Osteoblast (primary cell): ENCODE measurements around the gene MAP1S. TPM values are rescaled to one million over a fixed set of nuclear protein-coding genes. Genes with fewer than 3 reads are reported as not detected.

ENCODE experiments used
- DNase-seq: peaks from one replicate; pipeline ENCODE4 v3.0.0; 2011; ENCODE audit warnings: low spot score, mixed read lengths; ENCODE audit not compliant: insufficient read length; ENCODE audit errors: missing footprints
- H2AFZ ChIP-seq: 2 replicates; pipeline ENCODE4 v1.6.0; 2011; ENCODE audit warnings: mild to moderate bottlenecking, low read length
- H3K27ac ChIP-seq: 2 replicates; pipeline ENCODE4 v1.5.1; 2011; ENCODE audit warnings: mild to moderate bottlenecking, low read depth, low read length, moderate library complexity
- H3K27me3 ChIP-seq: 2 replicates; pipeline ENCODE4 v1.6.0; 2012; ENCODE audit warnings: mild to moderate bottlenecking, control low read depth, inconsistent platforms, low read length, moderate library complexity; ENCODE audit not compliant: insufficient read depth
- H3K36me3 ChIP-seq: 2 replicates; pipeline ENCODE4 v1.5.1; 2011; ENCODE audit warnings: mild to moderate bottlenecking, low read length, control low read depth, moderate library complexity; ENCODE audit not compliant: insufficient read depth
- H3K4me1 ChIP-seq: 2 replicates; pipeline ENCODE4 v1.5.1; 2011; ENCODE audit warnings: mild to moderate bottlenecking, low read length, control low read depth, moderate library complexity; ENCODE audit not compliant: insufficient read depth
- H3K4me2 ChIP-seq: 2 replicates; pipeline ENCODE4 v1.6.0; 2011; ENCODE audit warnings: mild to moderate bottlenecking, low read length; ENCODE audit not compliant: insufficient read depth
- H3K4me3 ChIP-seq: fragments of 200-600 bp; sonication (generic); 3 replicates; pipeline ENCODE4 v1.5.1; 2012; ENCODE audit warnings: mild to moderate bottlenecking, low read length, inconsistent platforms; ENCODE audit not compliant: insufficient read depth
- H3K79me2 ChIP-seq: 2 replicates; pipeline ENCODE4 v1.6.0; 2012; ENCODE audit warnings: mild to moderate bottlenecking, low read length, control low read depth, inconsistent platforms; ENCODE audit not compliant: insufficient read depth
- H3K9me3 ChIP-seq: 2 replicates; pipeline ENCODE4 v1.5.1; 2011; ENCODE audit warnings: low read depth, low read length, control low read depth
- H4K20me1 ChIP-seq: 2 replicates; pipeline ENCODE4 v1.6.0; 2012; ENCODE audit warnings: mild to moderate bottlenecking, low read length, control low read depth; ENCODE audit not compliant: insufficient read depth
- CTCF ChIP-seq: IDR thresholded peaks from 2 replicates; pipeline ENCODE4 v1.5.1; 2011; ENCODE audit warnings: mild to moderate bottlenecking, low read depth, low read length, moderate library complexity; ENCODE audit errors: extremely low read depth
- total RNA-seq: library from RNA; depleted of rRNA; stranded (reverse); fragments of >200 nt; gene quantifications from 2 replicates; pipeline ENCODE4 v1.2.3, GENCODE V29; 2012

The MAP1S gene, protein sequence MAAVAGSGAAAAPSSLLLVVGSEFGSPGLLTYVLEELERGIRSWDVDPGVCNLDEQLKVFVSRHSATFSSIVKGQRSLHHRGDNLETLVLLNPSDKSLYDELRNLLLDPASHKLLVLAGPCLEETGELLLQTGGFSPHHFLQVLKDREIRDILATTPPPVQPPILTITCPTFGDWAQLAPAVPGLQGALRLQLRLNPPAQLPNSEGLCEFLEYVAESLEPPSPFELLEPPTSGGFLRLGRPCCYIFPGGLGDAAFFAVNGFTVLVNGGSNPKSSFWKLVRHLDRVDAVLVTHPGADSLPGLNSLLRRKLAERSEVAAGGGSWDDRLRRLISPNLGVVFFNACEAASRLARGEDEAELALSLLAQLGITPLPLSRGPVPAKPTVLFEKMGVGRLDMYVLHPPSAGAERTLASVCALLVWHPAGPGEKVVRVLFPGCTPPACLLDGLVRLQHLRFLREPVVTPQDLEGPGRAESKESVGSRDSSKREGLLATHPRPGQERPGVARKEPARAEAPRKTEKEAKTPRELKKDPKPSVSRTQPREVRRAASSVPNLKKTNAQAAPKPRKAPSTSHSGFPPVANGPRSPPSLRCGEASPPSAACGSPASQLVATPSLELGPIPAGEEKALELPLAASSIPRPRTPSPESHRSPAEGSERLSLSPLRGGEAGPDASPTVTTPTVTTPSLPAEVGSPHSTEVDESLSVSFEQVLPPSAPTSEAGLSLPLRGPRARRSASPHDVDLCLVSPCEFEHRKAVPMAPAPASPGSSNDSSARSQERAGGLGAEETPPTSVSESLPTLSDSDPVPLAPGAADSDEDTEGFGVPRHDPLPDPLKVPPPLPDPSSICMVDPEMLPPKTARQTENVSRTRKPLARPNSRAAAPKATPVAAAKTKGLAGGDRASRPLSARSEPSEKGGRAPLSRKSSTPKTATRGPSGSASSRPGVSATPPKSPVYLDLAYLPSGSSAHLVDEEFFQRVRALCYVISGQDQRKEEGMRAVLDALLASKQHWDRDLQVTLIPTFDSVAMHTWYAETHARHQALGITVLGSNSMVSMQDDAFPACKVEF
- 15.2 and 16.5 TPM in 2 replicates for total RNA-seq

- peak within 1 kb of the TSS; percentile 85 for H3K4me3 ChIP-seq
- no peaks in the 10 kb centered on the region for H3K36me3 ChIP-seq
- H2AFZ ChIP-seq = peak within 1 kb of the TSS; percentile 88
- no peaks in the 10 kb centered on the region for H3K27me3 ChIP-seq
- H3K4me1 ChIP-seq = peaks cover 19% of the 10 kb centered on the region
- H3K9me3 ChIP-seq = no peaks in the 10 kb centered on the region
- peaks cover 21% of the 10 kb centered on the region for H4K20me1 ChIP-seq
- peaks cover 39% of the 10 kb centered on the region for H3K79me2 ChIP-seq
- peak within 1 kb of the TSS; percentile 96 for H3K4me2 ChIP-seq
- TF ChIP-seq CTCF = no peak
- H3K27ac ChIP-seq = peak within 1 kb of the TSS; percentile 28
- DNase-seq = peak; percentile 99
These were observed at the start of gene MAP1S for GRCh38 chr19:17718947-17719711. MAP1S (plus strand) TSS chr19:17719480; CDS start chr19:17719503, 23 bp downstream.

DNA sequence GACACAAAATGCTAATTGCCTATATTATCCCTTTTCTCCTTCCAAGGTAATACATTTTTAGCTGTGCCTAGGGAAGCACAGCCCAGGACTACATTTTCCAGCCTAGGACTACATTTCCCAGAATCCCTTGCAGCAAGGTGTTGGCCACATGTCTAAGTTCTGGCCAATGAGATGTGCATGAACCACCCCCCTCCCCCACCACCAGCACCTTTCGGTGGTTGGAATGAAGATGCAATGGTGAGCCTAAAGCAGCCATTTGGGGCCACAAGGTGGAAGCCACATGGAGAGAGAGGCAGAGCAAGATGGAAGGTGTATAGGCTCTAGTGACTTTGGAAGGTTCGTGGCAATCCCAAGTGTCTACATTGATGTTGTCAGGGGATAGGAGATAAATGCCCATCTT is 47.4 kb upstream of the MAP1S start:
- Histone ChIP-seq H3K9me3 (no peaks in the 10 kb centered on the region), H4K20me1 (no peaks in the 10 kb centered on the region), H3K4me2 (no peak overlapping the region), H3K36me3 (no peaks in the 10 kb centered on the region), H3K27me3 (peaks cover 4% of the 10 kb centered on the region), H3K4me3 (no peak overlapping the region), H3K4me1 (no peaks in the 10 kb centered on the region), H3K27ac (no peak overlapping the region), H3K79me2 (no peaks in the 10 kb centered on the region), H2AFZ (no peak overlapping the region)
- no peak for TF ChIP-seq CTCF
- peak; percentile 88 for DNase-seq

GRCh38 chr19:17673937-17674799 is 45.1 kb upstream of the MAP1S start:
- no peaks in the 10 kb centered on the region for H3K79me2 ChIP-seq
- H2AFZ ChIP-seq = no peak overlapping the region
- H3K27me3 ChIP-seq = peaks cover 4% of the 10 kb centered on the region
- no peaks in the 10 kb centered on the region for H4K20me1 ChIP-seq
- no peak for TF ChIP-seq CTCF
- no peaks in the 10 kb centered on the region for H3K36me3 ChIP-seq
- H3K9me3 ChIP-seq = no peaks in the 10 kb centered on the region
- H3K4me2 ChIP-seq = no peak overlapping the region
- no peak overlapping the region for H3K27ac ChIP-seq
- no peak overlapping the region for H3K4me3 ChIP-seq
- H3K4me1 ChIP-seq = no peaks in the 10 kb centered on the region
- DNase-seq = peak; percentile 55
